HEK293 (cell line): Measurements from ENCODE around the gene KRTAP3-1.

Source experiments
- CTCF ChIA-PET: fragments of 350-600 bp; formaldehyde crosslinking; extraction: SDS; loops from one replicate; lab custom pipeline; 2021; ENCODE audit warnings: antibody characterized with exemption; lab: Yijun Ruan, JAX
- POLR2A ChIA-PET: fragments of 300-600 bp; formaldehyde crosslinking; extraction: SDS; loops from one replicate; lab custom pipeline; 2020; ENCODE audit warnings: antibody characterized with exemption, inconsistent platforms; lab: Yijun Ruan, JAX
- H3K27ac ChIP-seq: fragments of 200-500 bp; sonication (Bioruptor generic); 2 replicates; pipeline ENCODE4 v1.5.1; 2014; ENCODE audit warnings: low read depth, low read length, control low read depth, inconsistent platforms; ENCODE audit errors: extremely low read depth
- H3K36me3 ChIP-seq, 2 experiments: fragments of 200-500 bp in 1 of 2; sonication (Bioruptor generic) in 1 of 2; 1 replicate in 1 of 2; 2 replicates in 1 of 2; pipeline ENCODE4 v1.5.1; 2014 to 2017; ENCODE audit warnings: inconsistent platforms in 2 of 2, low read length in 2 of 2; ENCODE audit not compliant: control insufficient read depth in 2 of 2, insufficient read depth in 1 of 2
- H3K4me1 ChIP-seq: fragments of 200-500 bp; sonication (Bioruptor generic); 2 replicates; pipeline ENCODE4 v1.5.1; 2014; ENCODE audit warnings: mild to moderate bottlenecking, low read length, inconsistent platforms; ENCODE audit not compliant: control insufficient read depth, insufficient read depth
- H3K4me3 ChIP-seq: 2 replicates; pipeline ENCODE4 v1.5.1; 2011; ENCODE audit warnings: low read depth, mild to moderate bottlenecking, control low read depth, low read length, moderate library complexity
- H3K9me3 ChIP-seq: fragments of 200-500 bp; sonication (Bioruptor generic); 2 replicates; pipeline ENCODE4 v1.5.1; 2014; ENCODE audit warnings: low read depth, low read length, inconsistent platforms; ENCODE audit not compliant: control insufficient read depth, insufficient read depth
- AEBP2 ChIP-seq: fragments of 450-650 bp; formaldehyde crosslinking; IDR thresholded peaks from 2 replicates; pipeline ENCODE4 v1.5.1; 2016; ENCODE audit warnings: missing biosample characterization, missing genetic modification characterization, borderline replicate concordance
- GFI1B ChIP-seq: fragments of 450-650 bp; formaldehyde crosslinking; IDR thresholded peaks from 2 replicates; pipeline ENCODE4 v1.5.1; 2016; ENCODE audit warnings: missing biosample characterization, missing genetic modification characterization
- PBX3 ChIP-seq: sonication (generic); formaldehyde crosslinking; IDR thresholded peaks from 2 replicates; pipeline ENCODE4 v1.8.1; 2022; ENCODE audit warnings: mild to moderate bottlenecking, moderate library complexity, missing genetic modification reagents
- PRDM2 ChIP-seq: fragments of 450-650 bp; formaldehyde crosslinking; IDR thresholded peaks from 2 replicates; pipeline ENCODE4 v1.5.1; 2016; ENCODE audit warnings: missing biosample characterization, missing genetic modification characterization, borderline replicate concordance
- SP3 ChIP-seq: fragments of 450-650 bp; formaldehyde crosslinking; IDR thresholded peaks from 2 replicates; pipeline ENCODE4 v1.5.1; 2016; ENCODE audit warnings: missing biosample characterization, missing genetic modification characterization
- SP7 ChIP-seq: fragments of 450-650 bp; formaldehyde crosslinking; IDR thresholded peaks from 2 replicates; pipeline ENCODE4 v1.5.1; 2016; ENCODE audit warnings: missing biosample characterization, missing genetic modification characterization
- WT1 ChIP-seq: fragments of 450-650 bp; formaldehyde crosslinking; IDR thresholded peaks from 2 replicates; pipeline ENCODE4 v1.5.1; 2016; ENCODE audit warnings: missing biosample characterization, missing genetic modification characterization
- YY2 ChIP-seq: fragments of 450-650 bp; formaldehyde crosslinking; IDR thresholded peaks from 2 replicates; pipeline ENCODE4 v1.5.1; 2016; ENCODE audit warnings: missing biosample characterization, missing genetic modification characterization
- ZFHX2 ChIP-seq: fragments of 450-650 bp; formaldehyde crosslinking; conservative IDR thresholded peaks from 2 replicates; pipeline ENCODE4 v1.5.1; 2016; ENCODE audit warnings: missing biosample characterization, missing genetic modification characterization
- ZFP3 ChIP-seq: fragments of 450-650 bp; formaldehyde crosslinking; IDR thresholded peaks from 2 replicates; pipeline ENCODE4 v1.5.1; 2016; ENCODE audit warnings: low read depth, missing biosample characterization, missing genetic modification characterization
- ZNF157 ChIP-seq: fragments of 450-650 bp; formaldehyde crosslinking; IDR thresholded peaks from 2 replicates; pipeline ENCODE4 v1.5.1; 2016; ENCODE audit warnings: missing biosample characterization, missing genetic modification characterization
- ZNF174 ChIP-seq: fragments of 450-650 bp; formaldehyde crosslinking; IDR thresholded peaks from 2 replicates; pipeline ENCODE4 v1.5.0; 2017; ENCODE audit warnings: missing biosample characterization, mild to moderate bottlenecking, missing genetic modification characterization
- ZNF23 ChIP-seq: fragments of 450-650 bp; formaldehyde crosslinking; IDR thresholded peaks from 2 replicates; pipeline ENCODE4 v1.5.1; 2016; ENCODE audit warnings: missing biosample characterization, missing genetic modification characterization, borderline replicate concordance
- ZNF341 ChIP-seq: fragments of 450-650 bp; formaldehyde crosslinking; IDR thresholded peaks from 2 replicates; pipeline ENCODE4; 2016; ENCODE audit warnings: low read depth, missing biosample characterization, missing genetic modification characterization
- ZNF473 ChIP-seq: fragments of 450-650 bp; formaldehyde crosslinking; IDR thresholded peaks from 2 replicates; pipeline ENCODE4 v1.5.1; 2017; ENCODE audit warnings: missing biosample characterization, missing genetic modification characterization
- ZNF510 ChIP-seq: fragments of 450-650 bp; formaldehyde crosslinking; IDR thresholded peaks from 2 replicates; pipeline ENCODE4 v1.5.1; 2018; ENCODE audit warnings: mild to moderate bottlenecking, missing genetic modification characterization, missing biosample characterization; ENCODE audit not compliant: insufficient replicate concordance
- ZNF585B ChIP-seq: fragments of 450-650 bp; formaldehyde crosslinking; IDR thresholded peaks from 2 replicates; pipeline ENCODE4 v1.5.1; 2016; ENCODE audit warnings: missing biosample characterization, missing genetic modification characterization
- ZNF660 ChIP-seq: fragments of 450-650 bp; IDR thresholded peaks from 2 replicates; pipeline ENCODE4 v1.5.1; 2018; ENCODE audit warnings: missing biosample characterization, mild to moderate bottlenecking, missing genetic modification characterization
- ZNF664 ChIP-seq: fragments of 450-650 bp; formaldehyde crosslinking; IDR thresholded peaks from 2 replicates; pipeline ENCODE4 v1.5.1; 2016; ENCODE audit warnings: missing biosample characterization, missing genetic modification characterization
- ZNF707 ChIP-seq: fragments of 450-650 bp; formaldehyde crosslinking; IDR thresholded peaks from 2 replicates; pipeline ENCODE4 v1.5.1; 2016; ENCODE audit warnings: missing biosample characterization, missing genetic modification characterization
- ZNF785 ChIP-seq: fragments of 450-650 bp; formaldehyde crosslinking; IDR thresholded peaks from 2 replicates; pipeline ENCODE4 v1.5.1; 2016; ENCODE audit warnings: missing biosample characterization, missing genetic modification characterization

KRTAP3-1 gene

GRCh38 chr17:41026715-41027471, 18.0 kb upstream of the KRTAP3-1 start, which contains the start of gene KRTAP1-5:
TSS of gene KRTAP1-5 (minus strand) at chr17:41027208. CDS start at chr17:41027155, 53 bp downstream.
- CTCF ChIA-PET, result no interaction called here
- Histone ChIP-seq H3K9me3 (no peaks in the 10 kb centered on the region), H3K36me3 (no peaks in the 10 kb centered on the region), H3K27ac (no peak within 1 kb of the TSS), H3K4me3 (no peak within 1 kb of the TSS)
- TF ChIP-seq ZNF473 (tag by site-specific recombination), result no peak
- no peak for TF ChIP-seq ZNF174 (tag by site-specific recombination)
- no peak for TF ChIP-seq SP3 (tag by site-specific recombination)
- no peak for TF ChIP-seq ZNF510 (tag by site-specific recombination)
- TF ChIP-seq, all 188 proteins: peak for 0
- POLR2A ChIA-PET, result no interaction called here
- H3K4me1 ChIP-seq, result no peaks in the 10 kb centered on the region

- ChIA-PET CTCF (interaction anchor here (1.0 kb wide), 1 partner anchor 524 kb away, joined by 5 read pairs; no protein-coding TSS in a partner anchor), POLR2A (no interaction called here)
- H3K36me3 ChIP-seq, result no peaks in the 10 kb centered on the region
- H3K4me3 ChIP-seq, result no peak overlapping the region
- TF ChIP-seq ZFP3 (tag by site-specific recombination), result no peak
- no peak for TF ChIP-seq ZNF785 (tag by site-specific recombination)
- TF ChIP-seq ZNF660 (tag by site-specific recombination), result no peak
- H3K27ac ChIP-seq, result no peak overlapping the region
- H3K9me3 ChIP-seq, result no peaks in the 10 kb centered on the region
- H3K4me1 ChIP-seq, result no peaks in the 10 kb centered on the region
Observed at GRCh38 chr17:41024697-41025096, 15.8 kb upstream of the KRTAP3-1 start.

- no peak overlapping the region for H3K27ac ChIP-seq
Observed at GRCh38 chr17:41020336-41020735, 11.4 kb upstream of the KRTAP3-1 start.

GRCh38 chr17:41019415-41019814, 10.5 kb upstream of the KRTAP3-1 start:
- H3K9me3 ChIP-seq, result no peaks in the 10 kb centered on the region
- no peak overlapping the region for H3K27ac ChIP-seq
- no peak overlapping the region for H3K4me3 ChIP-seq
- no peaks in the 10 kb centered on the region for H3K4me1 ChIP-seq
- ChIA-PET CTCF (interaction anchor here (0.6 to 1.4 kb wide), 3 partner anchors 54 to 569 kb away, joined by 3 to 4 read pairs (median 3); no protein-coding TSS in a partner anchor), POLR2A (no interaction called here)
- no peaks in the 10 kb centered on the region for H3K36me3 ChIP-seq
- TF ChIP-seq PBX3 (CRISPR knock-in tag) (no peak), ZNF23 (tag by site-specific recombination) (no peak), WT1 (tag by site-specific recombination) (no peak), AEBP2 (tag by site-specific recombination) (no peak), ZNF664 (no peak), SP7 (tag by site-specific recombination) (no peak), ZNF585B (tag by site-specific recombination) (no peak), ZNF707 (tag by site-specific recombination) (no peak), PRDM2 (no peak), SP3 (tag by site-specific recombination) (no peak), YY2 (tag by site-specific recombination) (no peak)

More at GRCh38 chr17:41020336-41020735, 11.4 kb upstream of the KRTAP3-1 start:
- no peaks in the 10 kb centered on the region for H3K4me1 ChIP-seq
- H3K9me3 ChIP-seq, result no peaks in the 10 kb centered on the region
- no peaks in the 10 kb centered on the region for H3K36me3 ChIP-seq
- CTCF ChIA-PET, result interaction anchor here (0.6 to 1.4 kb wide), 2 partner anchors 55 to 177 kb away, joined by 3 to 5 read pairs; no protein-coding TSS in a partner anchor
- POLR2A ChIA-PET, result no interaction called here
- TF ChIP-seq ZNF157 (tag by site-specific recombination), result peak; percentile 74
- TF ChIP-seq ZFHX2 (tag by site-specific recombination), result no peak
- TF ChIP-seq ZNF341 (tag by site-specific recombination), result no peak
- TF ChIP-seq GFI1B (tag by site-specific recombination), result no peak
- no peak overlapping the region for H3K4me3 ChIP-seq
